CD4-positive, alpha-beta memory T cell (primary cell): ENCODE data around the gene MYO19. TPM values are rescaled to one million over a fixed set of nuclear protein-coding genes. Genes with fewer than 3 reads are reported as not detected.

Experiments
- CTCF ChIA-PET: fragments of 350-600 bp; sonication (Branson Sonifier 250); formaldehyde crosslinking; loops from one replicate; lab custom pipeline; 2021; ENCODE audit warnings: inconsistent platforms; ENCODE audit not compliant: partially characterized antibody; lab: Charles Lee
- POLR2A ChIA-PET: fragments of 350-600 bp; sonication (Branson Sonifier 250); formaldehyde crosslinking; loops from one replicate; lab custom pipeline; 2021; ENCODE audit not compliant: partially characterized antibody; lab: Charles Lee
- DNase-seq, 5 donors: peaks; one replicate each; pipeline versions ENCODE4 v3.0.0 to v3.0.0-alpha.2; 2020 to 2022; ENCODE audit warnings: mixed read lengths in 1 of 5
- H3K27ac ChIP-seq: one replicate; pipeline ENCODE4 v1.7.0; 2013; ENCODE audit warnings: low read depth, low read length
- H3K27me3 ChIP-seq: 2 replicates; pipeline ENCODE4 v1.7.0; 2013; ENCODE audit warnings: mild to moderate bottlenecking, low read length, moderate library complexity; ENCODE audit not compliant: insufficient read depth
- H3K36me3 ChIP-seq: 2 replicates; pipeline ENCODE4 v1.7.0; 2013; ENCODE audit warnings: mild to moderate bottlenecking, low read length, moderate library complexity; ENCODE audit not compliant: insufficient read depth
- H3K4me1 ChIP-seq: 2 replicates; pipeline ENCODE4 v1.7.0; 2013; ENCODE audit warnings: mild to moderate bottlenecking, low read length, moderate library complexity; ENCODE audit not compliant: insufficient read depth
- H3K4me3 ChIP-seq, 2 donors: one replicate each; pipeline ENCODE4 v1.7.0; 2013; ENCODE audit warnings: low read length in 2 of 2, mild to moderate bottlenecking in 1 of 2
- H3K9me3 ChIP-seq, 2 donors: one replicate each; pipeline ENCODE4 v1.7.0; 2013; ENCODE audit warnings: low read length in 2 of 2, control low read depth in 1 of 2; ENCODE audit not compliant: control insufficient read depth in 1 of 2
- H3K27ac Mint-ChIP-seq, 7 donors: one replicate each; pipeline ENCODE4 v1.8.0; 2020 to 2021; ENCODE audit warnings: mixed read lengths in 7 of 7, mild to moderate bottlenecking in 6 of 7, inconsistent platforms in 3 of 7, moderate library complexity in 3 of 7
- H3K27me3 Mint-ChIP-seq, 2 donors: one replicate each; pipeline ENCODE4 v1.8.0; 2020 to 2021; ENCODE audit warnings: mixed read lengths in 2 of 2
- H3K36me3 Mint-ChIP-seq, 2 donors: one replicate each; pipeline ENCODE4 v1.8.0; 2020 to 2021; ENCODE audit warnings: mixed read lengths in 2 of 2, inconsistent platforms in 1 of 2, mild to moderate bottlenecking in 1 of 2
- H3K4me1 Mint-ChIP-seq, 4 donors: one replicate each; pipeline ENCODE4 v1.8.0; 2020 to 2021; ENCODE audit warnings: mixed read lengths in 4 of 4, mild to moderate bottlenecking in 1 of 4
- H3K4me3 Mint-ChIP-seq, 8 donors: one replicate each; pipeline ENCODE4 v1.8.0; 2020 to 2021; ENCODE audit warnings: mixed read lengths in 8 of 8, mild to moderate bottlenecking in 7 of 8, moderate library complexity in 6 of 8, inconsistent platforms in 3 of 8
- H3K9me3 Mint-ChIP-seq, 8 donors: one replicate each; pipeline ENCODE4 v1.8.0; 2020 to 2021; ENCODE audit warnings: mixed read lengths in 8 of 8, mild to moderate bottlenecking in 5 of 8, inconsistent platforms in 3 of 8, moderate library complexity in 1 of 8
- intact Hi-C: fragments of 100-400 bp; cut with micrococcal nuclease; formaldehyde crosslinking; loops from one replicate; pipeline ENCODE4 v1.15.1; 2023
- polyA plus RNA-seq, 2 donors: library from polyadenylated mRNA; unstranded; fragments of 300-500 nt; fragmentation: Illumina TruSeq; gene quantifications; one replicate each; pipeline ENCODE4 v1.2.3, GENCODE V29; 2021
- total RNA-seq, 2 experiments: library from RNA; stranded (reverse); gene quantifications; one replicate each; pipeline ENCODE4 v1.2.3, GENCODE V29; 2021

MYO19 gene
- total and polyA plus RNA-seq, 4 experiments from 2014 or later, result 4.7 to 85.8 (median 43.3) TPM

DNA sequence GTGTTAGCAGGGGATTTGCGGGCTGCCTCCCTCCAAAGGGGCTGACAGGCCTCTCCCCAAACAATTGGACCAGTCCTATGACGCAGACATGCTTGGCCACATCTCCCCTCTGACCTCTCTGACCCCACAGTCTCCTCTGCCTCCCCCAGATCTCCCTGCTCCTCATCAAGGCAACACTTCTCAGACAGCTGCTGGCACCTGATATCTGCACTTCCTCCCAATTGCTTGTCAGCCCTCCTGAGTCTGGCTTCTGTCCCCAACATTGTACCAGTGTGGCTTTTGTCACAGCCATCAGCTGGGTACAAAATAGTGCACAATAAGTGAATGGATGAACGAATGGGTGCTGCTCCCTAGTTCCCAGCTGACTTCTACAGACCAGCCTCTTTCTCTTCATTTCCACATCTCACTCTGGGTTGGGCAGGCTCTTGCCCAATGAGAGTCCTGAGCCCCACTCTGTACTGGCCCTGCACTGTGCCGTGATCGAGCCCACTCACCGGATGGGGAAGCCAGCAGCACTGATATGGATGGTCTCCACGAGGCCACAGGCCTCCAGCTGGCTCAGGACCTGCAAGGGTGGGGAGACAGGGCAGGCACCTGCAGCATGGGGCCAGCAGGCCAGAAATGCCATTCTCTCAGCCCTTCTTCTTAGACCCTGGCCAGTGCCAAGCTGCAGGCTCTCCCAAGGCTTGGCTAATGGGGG lies 31.1 kb downstream of the MYO19 start:
- Histone ChIP-seq H3K4me1 (no peaks in the 10 kb centered on the region), H3K9me3 (no peaks in the 10 kb centered on the region), H3K27me3 (no peaks in the 10 kb centered on the region), H3K36me3 (peaks cover 11% of the 10 kb centered on the region), H3K4me3 (no peak overlapping the region), H3K27ac (no peak overlapping the region)
- ChIA-PET POLR2A (no interaction called here), CTCF (no interaction called here)
- H3K4me3 Mint-ChIP-seq, result no peak overlapping the region
- DNase-seq, result no peak
- H3K36me3 Mint-ChIP-seq, result peaks cover 33 to 44% of the 10 kb centered on the region in 2 donors
- H3K9me3 Mint-ChIP-seq, result no peaks in the 10 kb centered on the region
- intact Hi-C loops, result no loop called here
- H3K4me1 Mint-ChIP-seq, result peaks cover 0 to 2% (median 0%) of the 10 kb centered on the region in 4 donors
- H3K27ac Mint-ChIP-seq, result peak overlapping the region in 2 of 7 donors; percentile 42 to 43
- H3K27me3 Mint-ChIP-seq, result no peaks in the 10 kb centered on the region

DNA sequence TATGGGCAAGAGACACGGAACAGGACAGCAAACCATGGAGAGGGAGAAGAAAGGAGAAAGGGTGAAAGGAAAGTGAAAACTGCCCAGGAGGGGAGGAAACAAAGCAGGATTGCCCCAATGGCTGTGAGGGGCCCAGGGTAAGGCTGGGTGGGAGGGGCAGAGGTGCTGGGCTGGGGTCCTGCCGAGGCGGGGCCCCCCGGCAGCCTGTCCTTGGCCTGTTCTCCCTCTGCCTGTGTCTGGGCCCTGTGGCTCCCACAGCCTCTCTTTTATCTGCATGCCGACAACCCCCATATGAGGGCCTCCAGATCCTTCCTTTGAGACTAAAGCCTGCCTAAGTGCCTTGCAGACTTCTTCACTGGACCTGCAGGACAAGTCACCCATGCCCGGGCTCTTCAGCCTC lies 32.7 kb downstream of the MYO19 start:
- no peak for DNase-seq
- Histone ChIP-seq H3K4me1 (no peaks in the 10 kb centered on the region), H3K9me3 (no peaks in the 10 kb centered on the region), H3K27ac (no peak overlapping the region), H3K27me3 (no peaks in the 10 kb centered on the region), H3K4me3 (no peak overlapping the region), H3K36me3 (peaks cover 24% of the 10 kb centered on the region)
- no peak overlapping the region for H3K4me3 Mint-ChIP-seq
- intact Hi-C loops, result no loop called here
- peak overlapping the region in 5 of 7 donors; percentile 63 to 91 (median 87) for H3K27ac Mint-ChIP-seq
- ChIA-PET POLR2A (no interaction called here), CTCF (no interaction called here)
- H3K36me3 Mint-ChIP-seq, result peaks cover 30 to 48% of the 10 kb centered on the region in 2 donors
- H3K27me3 Mint-ChIP-seq, result no peaks in the 10 kb centered on the region
- peaks cover 0 to 2% (median 0%) of the 10 kb centered on the region in 4 donors for H3K4me1 Mint-ChIP-seq
- H3K9me3 Mint-ChIP-seq, result no peaks in the 10 kb centered on the region

DNA sequence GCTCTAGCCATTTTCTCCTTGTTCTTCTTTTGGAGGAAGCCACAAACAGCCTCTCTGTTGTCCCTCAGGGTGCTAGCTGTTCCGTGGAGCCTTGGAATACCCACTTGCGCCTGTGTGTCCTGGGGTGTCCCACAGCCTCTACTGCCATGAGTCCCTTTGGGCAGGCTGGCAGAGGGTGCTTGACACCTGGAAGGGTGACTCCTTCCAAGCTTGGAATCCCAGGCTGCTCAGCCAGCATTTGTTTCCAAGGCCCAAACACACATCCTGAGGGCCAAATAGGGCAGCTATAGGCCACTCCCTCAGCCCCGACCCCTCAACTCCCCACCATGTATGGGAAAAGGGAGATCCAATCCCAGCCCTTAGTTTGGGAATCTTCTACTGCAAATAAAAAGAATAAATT lies 33.3 kb downstream of the MYO19 start:
- H3K27me3 ChIP-seq, result no peaks in the 10 kb centered on the region
- Mint-ChIP-seq H3K27ac (peak overlapping the region in 1 of 7 donors; percentile 29), H3K36me3 (peaks cover 29 to 51% of the 10 kb centered on the region in 2 donors), H3K4me1 (peaks cover 0 to 2% (median 0%) of the 10 kb centered on the region in 4 donors), H3K4me3 (no peak overlapping the region), H3K27me3 (no peaks in the 10 kb centered on the region), H3K9me3 (no peaks in the 10 kb centered on the region)
- peaks cover 29% of the 10 kb centered on the region for H3K36me3 ChIP-seq
- CTCF ChIA-PET, result no interaction called here
- no peak overlapping the region for H3K4me3 ChIP-seq
- no peaks in the 10 kb centered on the region for H3K4me1 ChIP-seq
- intact Hi-C loops, result no loop called here
- H3K9me3 ChIP-seq, result no peaks in the 10 kb centered on the region
- POLR2A ChIA-PET, result no interaction called here
- no peak overlapping the region for H3K27ac ChIP-seq
- DNase-seq, result no peak

DNA sequence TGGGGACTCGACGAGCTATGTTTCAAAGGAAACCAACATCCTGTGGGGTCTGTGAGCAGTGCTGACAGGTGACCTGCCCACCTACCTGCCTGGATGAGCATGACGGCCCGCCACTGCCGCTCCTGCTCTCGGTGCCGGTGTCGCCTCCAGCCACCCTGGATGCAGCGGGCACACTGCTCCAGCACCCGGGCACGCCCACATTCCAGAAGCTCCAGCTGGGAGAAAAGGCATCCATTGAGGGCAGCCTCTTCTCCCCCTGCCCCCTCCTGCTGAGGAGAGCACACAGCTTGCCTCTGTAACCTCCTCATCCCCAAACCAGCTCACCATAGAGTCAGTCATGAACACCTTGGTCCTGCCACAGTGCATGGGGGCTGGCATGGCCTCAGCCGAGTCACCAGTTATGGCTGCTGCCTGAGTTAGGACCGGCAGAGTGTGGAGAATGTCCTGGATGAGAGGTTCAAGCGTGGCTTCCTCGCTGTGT lies 33.9 kb downstream of the MYO19 start:
- POLR2A ChIA-PET, result no interaction called here
- H3K27ac Mint-ChIP-seq, result peak overlapping the region in 1 of 7 donors; percentile 18

DNA sequence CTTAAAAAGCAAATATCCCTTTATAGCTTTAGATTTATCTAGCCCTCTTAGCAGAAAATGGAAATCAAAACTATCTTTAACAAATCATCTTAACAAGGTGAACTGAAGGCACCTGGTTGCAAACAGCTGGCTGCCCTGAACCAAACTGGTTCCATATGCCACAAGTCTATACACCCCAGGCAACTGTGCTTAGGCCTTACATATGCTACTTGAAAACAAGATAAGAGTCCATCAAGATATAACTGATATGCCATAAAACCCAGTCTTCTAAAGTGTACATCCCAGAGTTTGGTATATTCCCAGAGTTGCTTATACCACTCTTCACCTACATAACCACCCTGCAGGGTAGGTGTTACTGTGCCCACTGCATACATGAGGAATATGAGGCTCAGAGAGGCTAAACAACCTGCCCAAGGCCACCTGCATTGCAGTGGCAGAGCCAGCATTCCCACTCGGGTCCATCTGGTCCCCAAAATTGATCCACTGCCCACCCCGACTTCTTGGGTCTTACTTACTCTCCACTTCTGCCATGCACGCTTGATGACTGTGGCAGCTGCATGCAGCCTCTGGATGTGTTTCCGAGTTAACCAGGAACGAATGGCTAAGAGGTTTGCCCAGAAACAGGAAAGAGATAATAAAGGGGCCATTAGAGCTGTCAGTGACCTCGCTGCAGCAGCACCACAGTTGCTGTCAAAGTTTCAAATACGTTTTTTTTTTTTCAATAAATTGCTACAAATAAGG lies 35.9 kb downstream of the MYO19 start:
- CTCF ChIA-PET, result interaction anchor here (1.0 kb wide), 1 partner anchor 48 kb away, joined by 3 read pairs; no protein-coding TSS in a partner anchor
- intact Hi-C loops, result no loop called here
- peaks cover 49% of the 10 kb centered on the region for H3K36me3 ChIP-seq

More for the DNA sequence above, 33.9 kb downstream of the MYO19 start:
- H3K27me3 ChIP-seq, result no peaks in the 10 kb centered on the region
- no peak overlapping the region for H3K4me3 Mint-ChIP-seq
- DNase-seq, result no peak
- CTCF ChIA-PET, result interaction anchor here (1.1 kb wide), 1 partner anchor 17 kb away, joined by 4 read pairs; no protein-coding TSS in a partner anchor
- H3K9me3 Mint-ChIP-seq, result no peaks in the 10 kb centered on the region
- H3K36me3 ChIP-seq, result peaks cover 34% of the 10 kb centered on the region
- H3K27me3 Mint-ChIP-seq, result no peaks in the 10 kb centered on the region
- H3K9me3 ChIP-seq, result no peaks in the 10 kb centered on the region
- no peak overlapping the region for H3K27ac ChIP-seq
- intact Hi-C loops, result no loop called here
- no peaks in the 10 kb centered on the region for H3K4me1 ChIP-seq
- H3K4me1 Mint-ChIP-seq, result peaks cover 0 to 2% (median 0%) of the 10 kb centered on the region in 4 donors
- H3K36me3 Mint-ChIP-seq, result peaks cover 24 to 51% of the 10 kb centered on the region in 2 donors
- H3K4me3 ChIP-seq, result no peak overlapping the region

DNA sequence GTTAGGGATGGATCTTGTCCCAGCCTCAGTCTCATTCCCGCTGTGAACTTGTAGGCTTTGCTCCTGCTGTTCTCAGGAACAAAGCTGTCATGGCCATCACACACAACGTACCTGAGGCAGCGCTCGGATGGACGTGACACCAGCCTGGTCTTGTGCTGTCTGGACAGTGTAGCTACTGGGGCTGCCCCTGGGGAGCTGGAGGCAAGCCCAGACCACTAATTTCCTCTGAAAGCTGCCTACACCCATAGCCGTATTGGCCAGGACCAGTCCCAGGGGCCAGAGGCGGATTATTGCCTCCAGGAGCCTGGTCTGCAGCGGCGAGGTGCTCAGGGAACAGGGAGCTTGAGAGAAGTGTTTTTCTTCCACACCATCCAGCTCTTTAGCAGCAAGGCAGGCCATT lies 36.5 kb downstream of the MYO19 start:
- Mint-ChIP-seq H3K36me3 (peaks cover 29 to 57% of the 10 kb centered on the region in 2 donors), H3K27ac (peak overlapping the region in 1 of 7 donors; percentile 69)
- POLR2A ChIA-PET, result interaction anchor here (0.7 to 1.1 kb wide), 3 partner anchors 10 to 48 kb away, joined by 3 to 4 read pairs (median 3); no protein-coding TSS in a partner anchor

More for the DNA sequence above, 35.9 kb downstream of the MYO19 start:
- Mint-ChIP-seq H3K27me3 (no peaks in the 10 kb centered on the region), H3K36me3 (peaks cover 32 to 57% of the 10 kb centered on the region in 2 donors), H3K4me1 (peaks cover 0 to 5% (median 2%) of the 10 kb centered on the region in 4 donors), H3K4me3 (no peak overlapping the region), H3K27ac (peak overlapping the region in 2 of 7 donors; percentile 48 to 69), H3K9me3 (no peaks in the 10 kb centered on the region)
- H3K4me1 ChIP-seq, result no peaks in the 10 kb centered on the region
- no peak overlapping the region for H3K4me3 ChIP-seq
- DNase-seq, result no peak
- H3K9me3 ChIP-seq, result no peaks in the 10 kb centered on the region
- POLR2A ChIA-PET, result interaction anchor here (0.7 to 1.1 kb wide), 3 partner anchors 11 to 48 kb away, joined by 3 to 4 read pairs (median 3); no protein-coding TSS in a partner anchor
- no peak overlapping the region for H3K27ac ChIP-seq
- H3K27me3 ChIP-seq, result no peaks in the 10 kb centered on the region

More for the DNA sequence above, 36.5 kb downstream of the MYO19 start:
- H3K4me3 Mint-ChIP-seq, result no peak overlapping the region
- Histone ChIP-seq H3K27ac (no peak overlapping the region), H3K4me1 (no peaks in the 10 kb centered on the region), H3K9me3 (no peaks in the 10 kb centered on the region), H3K36me3 (peaks cover 55% of the 10 kb centered on the region), H3K4me3 (no peak overlapping the region), H3K27me3 (no peaks in the 10 kb centered on the region)
- H3K27me3 Mint-ChIP-seq, result no peaks in the 10 kb centered on the region
- no peaks in the 10 kb centered on the region for H3K9me3 Mint-ChIP-seq
- intact Hi-C loops, result no loop called here
- no peak for DNase-seq
- H3K4me1 Mint-ChIP-seq, result peaks cover 0 to 6% (median 2%) of the 10 kb centered on the region in 4 donors
- CTCF ChIA-PET, result no interaction called here
